ENCODE results near the gene HS6ST3.

Gene HS6ST3

GRCh38 chr13:96553796-96554195 is 463.9 kb downstream of the HS6ST3 start:
- DNase-seq = no peak

- no peak for DNase-seq
Measured at GRCh38 chr13:96573563-96573962, 483.7 kb downstream of the HS6ST3 start.

GRCh38 chr13:96575423-96576320 is 485.8 kb downstream of the HS6ST3 start:
- no peak for DNase-seq

- DNase-seq = no peak
Measured at GRCh38 chr13:96581741-96582140, 491.8 kb downstream of the HS6ST3 start.

- DNase-seq = no peak
Measured at GRCh38 chr13:96615252-96615651, 525.3 kb downstream of the HS6ST3 start.

- DNase-seq = no peak
Measured at GRCh38 chr13:96617528-96617927, 527.6 kb downstream of the HS6ST3 start.

GRCh38 chr13:96621634-96622183 is 531.8 kb downstream of the HS6ST3 start:
- no peak for DNase-seq

- no peak for DNase-seq
Measured at GRCh38 chr13:96629331-96629730, 539.4 kb downstream of the HS6ST3 start.

GRCh38 chr13:96632536-96633320 is 542.8 kb downstream of the HS6ST3 start:
- DNase-seq = no peak

GRCh38 chr13:96636001-96636709 is 546.2 kb downstream of the HS6ST3 start:
- DNase-seq = no peak

GRCh38 chr13:96637039-96637438 is 547.1 kb downstream of the HS6ST3 start:
- DNase-seq = no peak

- DNase-seq = no peak
Measured at GRCh38 chr13:96646101-96646500, 556.2 kb downstream of the HS6ST3 start.

GRCh38 chr13:96646515-96647211 is 556.8 kb downstream of the HS6ST3 start:
- DNase-seq = no peak

- DNase-seq = no peak
Measured at GRCh38 chr13:96650301-96650886, 560.5 kb downstream of the HS6ST3 start.

GRCh38 chr13:96651598-96651997 is 561.7 kb downstream of the HS6ST3 start:
- DNase-seq = no peak

GRCh38 chr13:96652506-96652905 is 562.6 kb downstream of the HS6ST3 start:
- no peak for DNase-seq

- no peak for DNase-seq
Measured at GRCh38 chr13:96661612-96662011, 571.7 kb downstream of the HS6ST3 start.

- no peak for DNase-seq
Measured at GRCh38 chr13:96662036-96662435, 572.1 kb downstream of the HS6ST3 start.

GRCh38 chr13:96667294-96668018 is 577.5 kb downstream of the HS6ST3 start:
- no peak for DNase-seq

- no peak for DNase-seq
Measured at GRCh38 chr13:96671073-96671472, 581.2 kb downstream of the HS6ST3 start.

GRCh38 chr13:96672016-96672415 is 582.1 kb downstream of the HS6ST3 start:
- no peak for DNase-seq

All from DMS79 (cell line).